ENCODE results near the gene DNAJC27. TPM values are rescaled to one million over a fixed set of nuclear protein-coding genes. Genes with fewer than 3 reads are reported as not detected.

The DNAJC27 gene
- total RNA-seq, 1 donor from 2014 or later = 8.4 TPM

DNA sequence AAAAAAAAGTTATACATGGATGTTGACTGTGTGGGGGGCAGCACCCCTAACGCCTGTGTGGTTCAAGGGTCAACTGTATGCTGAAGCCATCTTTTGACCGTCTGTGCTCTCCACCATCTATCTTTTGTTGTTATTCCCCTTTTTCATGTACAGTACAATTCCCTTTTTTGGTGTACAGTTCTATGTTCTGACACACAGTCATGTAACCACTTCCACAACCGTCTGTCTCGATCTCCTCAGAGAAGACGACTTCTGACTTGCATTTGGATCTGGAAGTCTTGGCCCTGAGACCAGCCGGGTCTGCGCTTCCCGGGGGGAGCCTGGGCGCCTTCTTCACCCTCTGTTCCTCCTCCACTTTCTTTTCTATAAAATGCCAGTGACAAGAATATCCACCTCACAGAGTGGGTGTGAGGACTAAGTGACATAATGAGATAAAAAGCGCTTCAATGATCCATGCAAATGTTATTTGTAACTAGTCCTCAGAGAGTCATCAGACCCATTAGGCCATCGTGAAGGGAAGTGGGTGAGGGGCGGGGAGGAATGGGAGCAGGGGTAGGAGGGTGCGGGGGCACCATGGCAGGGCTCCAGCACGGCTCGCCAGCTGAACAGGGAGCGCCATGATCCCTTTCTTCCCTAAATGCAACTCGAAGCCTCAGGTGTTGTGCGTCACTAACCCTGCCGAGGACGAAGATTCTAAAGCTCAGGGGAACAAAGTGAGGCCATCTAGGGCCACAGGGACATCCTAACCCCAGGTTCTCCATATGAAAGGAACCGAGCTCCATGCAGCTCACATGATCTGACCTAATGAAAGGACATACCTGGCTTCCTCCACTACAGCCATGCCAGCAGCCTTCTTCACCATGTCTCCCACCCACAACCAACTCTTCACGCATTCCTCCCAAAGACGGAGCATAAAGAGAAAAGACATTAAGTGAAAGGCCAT is 68.3 kb downstream of the DNAJC27 start:
- Histone ChIP-seq H3K4me3 (ENCODE audit: low read length in 3 of 3) (no peak overlapping the region), H3K36me3 (ENCODE audit: control insufficient read depth in 3 of 3, insufficient read depth in 3 of 3, low read length in 3 of 3) (no peaks in the 10 kb centered on the region), H3K9ac (ENCODE audit: low read depth in 1 of 3, low read length in 3 of 3) (no peak overlapping the region), H3K9me3 (ENCODE audit: control insufficient read depth in 3 of 3, low read length in 3 of 3) (no peaks in the 10 kb centered on the region), H3K27me3 (ENCODE audit: control insufficient read depth in 3 of 3, insufficient read depth in 3 of 3, low read length in 3 of 3) (peaks cover 0 to 2% (median 0%) of the 10 kb centered on the region in 3 donors), H3K27ac (ENCODE audit: low read depth, low read length) (no peak overlapping the region), H3K4me1 (ENCODE audit: control insufficient read depth in 3 of 3, insufficient read depth in 3 of 3, low read length in 3 of 3) (no peaks in the 10 kb centered on the region)

DNA sequence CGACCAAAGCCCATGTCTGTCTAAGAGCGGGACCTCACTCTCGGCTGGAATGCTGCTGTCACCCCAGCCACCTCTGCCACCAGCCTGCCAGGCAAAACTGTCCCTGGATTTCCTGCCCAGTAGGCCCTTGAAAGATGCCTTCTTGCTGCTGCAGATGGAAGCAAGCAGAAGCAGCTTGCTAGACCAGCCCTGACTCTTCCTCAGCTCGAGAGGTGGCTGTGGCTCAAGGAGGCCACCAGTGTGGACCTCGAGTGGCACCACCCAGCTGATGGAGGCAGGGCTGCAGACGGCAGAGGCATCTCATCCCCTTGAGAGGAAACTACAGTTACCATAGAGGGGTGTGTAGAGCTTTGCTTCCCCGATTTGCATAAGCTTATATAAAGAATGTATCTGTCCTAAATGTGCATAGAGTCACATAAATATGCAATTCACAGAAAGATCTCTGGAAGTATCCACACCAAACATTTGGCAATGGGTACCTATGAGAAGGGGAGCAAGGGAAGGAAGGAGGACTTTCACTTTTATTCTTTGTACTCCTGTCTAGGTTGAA is 72.3 kb downstream of the DNAJC27 start:
- Histone ChIP-seq H3K4me1 (ENCODE audit: control insufficient read depth in 3 of 3, insufficient read depth in 3 of 3, low read length in 3 of 3) (peaks cover 0 to 3% (median 0%) of the 10 kb centered on the region in 3 donors), H3K4me3 (ENCODE audit: low read length in 3 of 3) (no peak overlapping the region), H3K27ac (ENCODE audit: low read depth, low read length) (no peak overlapping the region), H3K36me3 (ENCODE audit: control insufficient read depth in 3 of 3, insufficient read depth in 3 of 3, low read length in 3 of 3) (no peaks in the 10 kb centered on the region), H3K9me3 (ENCODE audit: control insufficient read depth in 3 of 3, low read length in 3 of 3) (peaks cover 2 to 5% (median 3%) of the 10 kb centered on the region in 3 donors), H3K27me3 (ENCODE audit: control insufficient read depth in 3 of 3, insufficient read depth in 3 of 3, low read length in 3 of 3) (peaks cover 0 to 2% (median 0%) of the 10 kb centered on the region in 3 donors), H3K9ac (ENCODE audit: low read depth in 1 of 3, low read length in 3 of 3) (no peak overlapping the region)

DNA sequence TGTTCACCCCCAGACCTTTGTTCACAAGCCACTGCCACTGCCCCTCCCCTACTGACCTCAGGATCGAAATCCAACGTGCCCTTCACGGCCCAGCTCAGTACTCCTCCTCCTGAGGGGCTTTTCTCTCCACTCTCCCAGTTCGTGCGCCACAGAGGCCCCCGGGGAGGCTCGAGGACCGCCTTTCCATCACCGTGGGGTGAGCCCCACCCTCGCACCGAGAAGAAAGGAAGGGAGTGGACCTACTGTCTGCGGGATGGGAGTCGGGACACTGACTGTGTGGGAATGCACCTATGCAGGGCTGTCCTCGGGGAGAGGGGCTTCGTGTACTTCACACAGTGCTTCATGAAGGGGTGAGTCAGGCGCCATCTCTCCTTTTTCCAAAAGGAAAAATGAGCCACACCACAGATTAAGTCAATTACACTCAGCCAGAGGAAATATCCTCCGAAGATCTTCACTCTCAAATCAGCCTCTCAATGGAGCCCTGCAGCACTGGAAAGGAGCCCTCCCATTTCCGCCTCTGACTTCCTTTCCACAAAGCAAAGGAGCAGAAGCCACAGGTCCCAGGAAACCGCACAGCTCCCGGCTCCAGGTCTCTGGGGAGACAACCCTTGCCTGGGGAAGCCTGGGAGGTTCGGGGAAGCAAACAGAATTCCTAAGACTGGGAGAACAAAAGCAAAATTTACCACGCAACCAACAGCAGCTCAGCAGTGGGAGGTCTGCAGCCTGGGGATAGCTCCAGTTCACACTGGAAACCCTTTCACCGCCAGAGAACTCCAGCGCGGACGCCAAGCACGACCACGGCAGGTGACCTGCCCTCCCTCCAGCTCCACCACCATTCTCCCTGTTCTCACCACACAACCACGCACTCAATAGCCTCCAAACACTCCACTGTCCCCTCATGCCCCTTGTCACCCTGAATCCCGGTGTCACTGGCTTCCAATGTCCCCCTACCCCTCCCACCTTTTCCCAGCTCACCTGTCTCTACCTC is 73.3 kb downstream of the DNAJC27 start:
- Histone ChIP-seq H3K27ac (ENCODE audit: low read depth, low read length) (no peak overlapping the region), H3K4me1 (ENCODE audit: control insufficient read depth in 3 of 3, insufficient read depth in 3 of 3, low read length in 3 of 3) (peaks cover 0 to 3% (median 0%) of the 10 kb centered on the region in 3 donors), H3K9me3 (ENCODE audit: control insufficient read depth in 3 of 3, low read length in 3 of 3) (peaks cover 3 to 5% (median 4%) of the 10 kb centered on the region in 3 donors), H3K27me3 (ENCODE audit: control insufficient read depth in 3 of 3, insufficient read depth in 3 of 3, low read length in 3 of 3) (peaks cover 0 to 2% (median 0%) of the 10 kb centered on the region in 3 donors), H3K9ac (ENCODE audit: low read depth in 1 of 3, low read length in 3 of 3) (no peak overlapping the region), H3K4me3 (ENCODE audit: low read length in 3 of 3) (no peak overlapping the region), H3K36me3 (ENCODE audit: control insufficient read depth in 3 of 3, insufficient read depth in 3 of 3, low read length in 3 of 3) (no peaks in the 10 kb centered on the region)

DNA sequence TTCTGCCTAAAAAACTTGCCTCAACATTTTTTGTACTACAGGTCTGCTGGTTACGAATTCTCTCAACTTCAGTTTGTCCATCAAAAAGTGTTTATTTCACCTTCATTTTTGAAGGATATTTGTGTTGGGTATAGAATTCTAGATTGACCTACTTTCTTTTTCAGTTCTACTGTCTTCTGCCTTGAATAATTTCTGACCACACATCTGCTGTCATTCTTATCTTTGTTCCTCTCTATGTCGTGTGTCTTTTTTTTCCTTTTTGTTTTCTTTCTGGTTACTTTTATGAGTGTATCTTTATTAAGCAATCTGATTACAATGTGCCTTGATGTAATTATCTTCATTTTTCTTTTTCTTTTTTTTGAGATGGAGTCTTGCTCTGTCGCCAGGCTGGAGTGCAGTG is 77.0 kb downstream of the DNAJC27 start:
- no peak overlapping the region for H3K9ac ChIP-seq (ENCODE audit: low read depth in 1 of 3, low read length in 3 of 3)
- peaks cover 3 to 5% (median 4%) of the 10 kb centered on the region in 3 donors for H3K9me3 ChIP-seq (ENCODE audit: control insufficient read depth in 3 of 3, low read length in 3 of 3)
- H3K36me3 ChIP-seq (ENCODE audit: control insufficient read depth in 3 of 3, insufficient read depth in 3 of 3, low read length in 3 of 3) = no peaks in the 10 kb centered on the region
- peaks cover 0 to 3% (median 0%) of the 10 kb centered on the region in 3 donors for H3K4me1 ChIP-seq (ENCODE audit: control insufficient read depth in 3 of 3, insufficient read depth in 3 of 3, low read length in 3 of 3)
- H3K4me3 ChIP-seq (ENCODE audit: low read length in 3 of 3) = no peak overlapping the region
- peaks cover 0 to 2% (median 0%) of the 10 kb centered on the region in 3 donors for H3K27me3 ChIP-seq (ENCODE audit: control insufficient read depth in 3 of 3, insufficient read depth in 3 of 3, low read length in 3 of 3)
- H3K27ac ChIP-seq (ENCODE audit: low read depth, low read length) = no peak overlapping the region

DNA sequence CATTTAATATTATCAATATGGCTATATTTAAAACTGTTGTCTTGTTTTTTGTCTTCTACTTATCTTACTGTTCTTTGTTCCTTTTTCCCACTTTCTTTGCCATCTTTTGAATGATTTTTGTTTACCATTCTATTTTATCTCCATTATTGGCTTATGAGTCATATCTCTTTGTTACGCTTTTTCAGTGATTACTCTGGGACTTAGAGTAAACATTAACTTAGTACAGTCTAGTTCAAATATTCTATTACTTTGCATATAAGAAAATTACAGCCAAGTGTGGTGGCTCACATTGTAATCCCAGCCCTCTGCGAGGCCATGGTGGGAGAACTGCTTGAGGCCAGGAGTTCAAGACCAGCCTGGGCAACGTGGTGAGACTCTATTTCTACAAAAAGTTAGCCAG is 77.8 kb downstream of the DNAJC27 start:
- H3K4me3 ChIP-seq (ENCODE audit: low read length in 3 of 3) = no peak overlapping the region
- no peak overlapping the region for H3K27ac ChIP-seq (ENCODE audit: low read depth, low read length)
- peaks cover 0 to under 1% (median 0%) of the 10 kb centered on the region in 3 donors for H3K27me3 ChIP-seq (ENCODE audit: control insufficient read depth in 3 of 3, insufficient read depth in 3 of 3, low read length in 3 of 3)
- no peak overlapping the region for H3K9ac ChIP-seq (ENCODE audit: low read depth in 1 of 3, low read length in 3 of 3)
- peaks cover 0 to 3% (median 0%) of the 10 kb centered on the region in 3 donors for H3K4me1 ChIP-seq (ENCODE audit: control insufficient read depth in 3 of 3, insufficient read depth in 3 of 3, low read length in 3 of 3)
- H3K36me3 ChIP-seq (ENCODE audit: control insufficient read depth in 3 of 3, insufficient read depth in 3 of 3, low read length in 3 of 3) = no peaks in the 10 kb centered on the region
- peaks cover 3 to 5% (median 4%) of the 10 kb centered on the region in 3 donors for H3K9me3 ChIP-seq (ENCODE audit: control insufficient read depth in 3 of 3, low read length in 3 of 3)

Small RNA genes lying within 50 kb of the gene (small RNA-seq; reads per million reads assigned to genes)
- gene AC013267.1 = not detected
- gene RF00016 = not detected
- not detected for gene RF00019

Other genes with a start within 250 kb of the DNAJC27 start
- gene PTRHD1, start 178.6 kb downstream of the DNAJC27 start, total RNA-seq = 59.0 TPM
- gene CENPO, start 178.5 kb downstream of the DNAJC27 start, total RNA-seq = 6.8 TPM
- gene ADCY3, start 51.7 kb downstream of the DNAJC27 start, total RNA-seq = 13.6 TPM
- gene EFR3B, start 70.1 kb upstream of the DNAJC27 start, total RNA-seq = 4.7 TPM
- 4.2 TPM for gene POMC, start 196.6 kb upstream of the DNAJC27 start, total RNA-seq